ENCODE results near the gene SYP.
A peak's percentile ranks its signal among the peaks of the same experiment; 100 is the strongest.

SYP gene

DNA sequence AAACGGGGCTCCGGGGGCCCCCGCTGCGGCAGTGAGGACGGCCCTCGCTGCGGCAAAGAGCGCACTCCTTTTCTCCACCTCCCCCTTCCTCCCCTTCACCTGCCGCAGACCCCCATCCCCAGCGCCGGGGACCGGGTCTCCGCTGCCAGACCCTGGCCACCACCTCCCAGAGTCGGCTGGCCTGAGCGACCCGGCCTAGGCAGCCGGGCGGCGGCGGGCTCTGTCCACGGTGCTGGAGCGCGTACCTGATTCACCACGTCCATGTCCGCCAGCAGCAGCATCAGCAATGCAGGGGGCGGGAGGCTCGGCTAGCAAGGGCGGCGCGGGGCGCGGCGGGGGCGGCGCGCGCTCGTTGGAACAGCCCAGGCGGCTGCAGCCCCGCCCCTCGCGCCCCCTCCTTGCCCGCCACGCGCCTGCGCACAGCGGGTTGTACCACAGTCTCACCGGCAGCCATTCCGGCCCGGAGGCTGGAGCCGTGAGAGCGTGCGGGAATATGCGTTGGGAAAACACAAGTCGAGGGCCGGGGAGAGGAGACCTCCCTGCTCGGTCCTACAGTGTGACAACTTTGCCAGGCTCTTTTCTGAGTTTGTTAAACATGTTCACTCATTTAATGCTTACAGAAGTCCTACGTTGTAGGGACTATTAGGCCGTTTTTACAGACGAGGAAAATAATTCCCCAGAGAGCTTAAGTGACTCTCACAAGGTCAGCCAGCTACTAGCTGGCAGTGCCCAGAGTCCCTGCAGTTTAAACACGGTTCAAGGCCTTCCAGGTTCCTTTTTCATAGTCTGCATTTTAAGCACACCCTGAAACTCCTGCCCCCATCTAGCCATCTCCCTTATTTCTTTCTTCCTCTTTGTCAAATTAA lies at the start of gene SYP:
TSS of gene SYP (minus strand) at position 288 of the 866 bp plus-strand sequence. CDS start at position 281, 7 bp downstream.
- DNase-seq = peak; percentile 84

DNA sequence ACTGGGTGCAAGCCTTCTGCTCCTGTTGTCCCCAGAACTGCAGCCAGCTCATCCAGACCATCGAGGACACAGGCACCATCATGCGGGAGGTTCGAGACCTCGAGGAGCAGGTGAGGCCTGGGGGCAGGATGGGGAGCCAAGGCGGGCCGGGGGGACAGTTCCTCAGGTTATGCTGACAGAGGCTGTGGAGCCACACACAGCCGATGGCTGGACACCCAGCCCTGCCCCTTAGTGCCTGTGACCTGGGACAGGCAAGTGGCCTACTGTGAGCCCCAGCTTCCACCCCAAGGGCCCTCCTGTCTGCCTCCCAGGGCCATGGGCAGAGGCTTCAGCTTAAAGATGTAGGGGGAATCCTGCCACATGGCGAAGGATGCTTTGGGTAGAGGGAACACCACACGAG lies 49.6 kb upstream of the SYP start:
- DNase-seq = no peak

DNA sequence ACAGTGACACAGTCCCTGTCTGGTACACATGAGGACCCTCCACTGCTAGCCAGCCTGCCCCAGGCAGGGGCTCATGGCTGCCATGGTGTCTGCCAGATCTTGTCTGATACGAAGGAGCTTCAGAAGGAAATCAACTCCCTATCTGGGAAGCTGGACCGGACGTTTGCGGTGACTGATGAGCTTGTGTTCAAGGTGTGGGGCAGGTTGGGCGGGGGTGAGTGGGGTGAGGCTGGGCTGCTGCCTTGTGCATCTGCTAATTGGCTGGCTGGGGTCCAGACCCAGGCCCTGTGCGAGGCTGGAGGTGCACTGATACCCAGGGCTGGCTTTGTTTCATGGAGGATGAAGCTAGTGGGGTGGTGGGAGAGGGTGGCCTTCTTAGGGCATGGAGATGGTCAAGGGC lies 49.1 kb upstream of the SYP start:
- DNase-seq = no peak

DNA sequence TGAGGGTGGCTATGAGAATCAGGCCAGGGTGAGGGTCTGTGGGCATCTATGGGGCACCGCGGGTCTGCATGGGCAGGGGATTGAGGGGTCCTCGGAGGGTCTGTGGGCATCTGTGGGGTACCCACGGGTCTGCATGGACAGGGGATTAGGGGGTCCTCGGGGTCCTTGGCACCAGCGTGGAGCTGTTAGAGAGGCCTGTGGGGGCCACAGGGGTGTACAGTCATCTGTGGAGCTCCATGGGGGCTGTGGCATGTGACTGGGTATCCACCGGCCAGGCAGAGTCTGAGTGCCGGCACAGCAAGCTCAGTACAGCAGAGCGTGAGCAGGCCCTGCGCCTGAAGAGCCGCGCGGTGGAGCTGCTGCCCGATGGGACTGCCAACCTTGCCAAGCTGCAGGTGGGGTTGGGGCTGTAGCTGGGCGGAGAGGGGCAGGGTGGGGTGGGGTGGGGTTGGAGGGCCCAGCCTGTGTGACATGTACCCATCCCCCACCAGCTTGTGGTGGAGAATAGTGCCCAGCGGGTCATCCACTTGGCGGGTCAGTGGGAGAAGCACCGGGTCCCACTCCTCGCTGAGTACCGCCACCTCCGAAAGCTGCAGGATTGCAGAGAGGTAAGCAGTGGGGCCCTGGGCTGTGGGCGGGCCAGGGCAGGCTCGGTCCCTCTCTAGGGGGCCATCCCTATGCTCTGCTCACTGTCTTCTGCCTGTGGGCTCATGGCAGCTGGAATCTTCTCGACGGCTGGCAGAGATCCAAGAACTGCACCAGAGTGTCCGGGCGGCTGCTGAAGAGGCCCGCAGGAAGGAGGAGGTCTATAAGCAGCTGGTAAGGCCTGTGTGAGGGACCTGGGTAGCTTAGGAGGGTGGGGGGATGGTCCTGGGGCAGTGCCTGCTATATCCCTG lies 48.2 kb upstream of the SYP start:
- no peak for DNase-seq

DNA sequence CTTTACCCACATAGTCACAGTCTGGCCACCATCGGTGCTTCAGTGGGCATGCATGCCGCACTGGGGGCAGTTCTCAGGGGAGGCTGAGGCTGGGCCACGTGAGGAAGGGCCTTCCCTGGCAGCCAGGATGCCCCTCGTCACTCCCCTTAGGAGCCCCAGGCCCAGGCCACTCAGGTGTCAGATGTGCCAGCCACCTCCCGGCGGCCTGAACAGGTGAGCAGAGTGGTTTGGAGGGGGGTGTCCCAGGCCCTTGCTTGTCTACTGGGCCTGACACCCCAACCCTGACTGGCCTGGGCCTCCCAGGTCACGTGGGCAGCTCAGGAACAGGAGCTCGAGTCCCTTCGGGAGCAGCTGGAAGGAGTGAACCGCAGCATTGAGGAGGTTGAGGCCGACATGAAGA lies 47.4 kb upstream of the SYP start:
- no peak for DNase-seq

DNA sequence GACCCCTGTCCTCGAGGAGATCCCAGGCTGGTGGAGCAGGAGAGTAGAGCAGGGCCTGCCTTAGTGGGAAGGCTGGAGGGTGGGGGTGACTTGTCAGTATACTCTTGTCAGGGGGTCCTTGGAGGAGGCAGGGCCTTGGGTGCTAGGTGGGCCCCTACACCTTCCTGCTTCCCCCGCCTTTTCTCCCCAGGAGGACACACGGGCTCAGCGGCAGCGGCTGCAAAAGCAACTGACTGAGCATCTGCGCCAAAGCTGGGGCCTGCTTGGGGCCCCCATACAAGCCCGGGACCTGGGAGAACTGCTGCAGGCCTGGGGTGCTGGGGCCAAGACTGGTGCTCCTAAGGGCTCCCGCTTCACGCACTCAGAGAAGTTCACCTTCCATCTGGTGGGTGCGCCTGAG lies 46.5 kb upstream of the SYP start:
- DNase-seq = no peak

DNA sequence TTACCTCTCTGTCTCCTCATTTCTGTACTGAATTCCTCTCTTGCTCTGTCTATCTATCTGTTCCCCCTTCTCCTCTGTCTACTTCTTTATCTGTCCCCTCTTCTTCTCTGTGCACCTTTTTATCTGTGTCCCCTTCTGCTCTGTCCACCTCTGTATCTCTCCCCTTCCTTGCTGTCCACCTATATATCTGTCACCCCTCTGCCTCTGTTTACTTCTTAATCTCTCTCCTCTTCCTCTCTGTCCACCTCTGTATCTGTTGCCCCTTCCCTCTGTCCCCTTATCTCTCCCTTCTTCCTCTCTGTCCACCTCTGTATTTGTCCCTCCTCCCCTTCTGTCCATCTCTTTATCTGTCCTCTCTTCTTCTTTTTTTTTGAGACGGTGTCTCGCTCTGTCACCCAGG lies 44.2 kb upstream of the SYP start:
- no peak for DNase-seq

DNA sequence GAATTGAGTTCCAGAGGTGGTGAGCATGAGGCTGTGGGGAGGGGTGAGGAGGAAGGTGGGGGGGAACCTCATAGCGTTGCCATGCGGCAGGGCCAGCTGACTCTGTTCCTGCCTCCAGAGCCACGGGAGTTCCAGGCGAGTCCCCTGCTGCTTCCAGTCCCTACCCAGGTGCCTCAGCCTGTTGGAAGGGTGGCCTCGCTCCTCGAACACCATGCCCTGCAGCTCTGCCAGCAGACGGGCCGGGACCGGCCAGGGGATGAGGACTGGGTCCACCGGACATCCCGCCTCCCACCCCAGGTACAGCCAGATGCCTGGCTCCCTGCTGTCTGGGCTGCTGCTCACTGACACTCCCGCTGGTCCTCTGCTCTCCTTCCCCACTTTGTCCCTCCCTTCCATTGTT lies 43.2 kb upstream of the SYP start:
- no peak for DNase-seq

DNA sequence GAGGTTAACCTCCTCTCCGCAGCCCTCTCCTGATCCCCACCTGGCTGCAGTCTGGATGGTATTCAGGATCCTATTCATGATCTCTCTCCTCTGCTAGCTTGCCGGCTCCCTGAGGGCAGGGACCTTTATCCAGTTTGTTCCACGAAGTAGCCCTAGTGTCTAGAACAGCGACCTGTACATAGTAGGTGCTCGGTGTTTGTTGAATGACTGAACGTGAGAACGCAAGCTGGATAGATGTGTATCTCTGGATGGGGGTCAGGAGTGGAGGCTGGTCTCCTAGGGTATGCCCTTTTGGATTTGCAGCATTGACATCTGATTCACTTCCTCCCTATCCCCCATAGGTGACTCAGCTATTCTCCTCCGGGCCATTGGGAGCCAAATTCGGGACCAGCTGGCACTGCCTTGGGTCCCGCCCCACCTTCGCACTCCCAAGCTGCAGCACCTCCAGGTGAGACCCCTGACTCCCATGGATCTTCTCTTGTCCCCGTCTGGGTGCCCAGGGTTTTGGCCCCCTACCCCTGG lies 42.6 kb upstream of the SYP start:
- no peak for DNase-seq

DNA sequence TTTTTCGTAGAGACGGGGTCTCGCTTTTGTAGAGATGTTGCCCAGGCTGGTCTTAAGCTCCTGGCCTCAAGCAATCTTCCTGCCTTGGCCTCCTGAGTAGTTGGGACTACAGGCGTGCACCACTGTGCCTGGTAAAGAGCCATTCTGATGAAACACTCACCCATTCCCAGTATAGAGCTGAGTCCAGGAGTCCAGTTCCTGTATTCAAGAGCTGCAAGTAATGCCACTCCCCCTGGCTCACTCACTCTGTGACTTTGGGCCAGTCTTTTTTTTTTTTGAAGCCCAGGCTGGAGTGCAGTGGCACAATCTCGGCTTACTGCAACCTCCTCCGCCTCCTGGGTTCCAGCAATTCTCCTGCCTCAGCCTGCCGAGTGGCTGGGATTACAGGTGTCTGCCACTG lies 38.7 kb upstream of the SYP start:
- no peak for DNase-seq

DNA sequence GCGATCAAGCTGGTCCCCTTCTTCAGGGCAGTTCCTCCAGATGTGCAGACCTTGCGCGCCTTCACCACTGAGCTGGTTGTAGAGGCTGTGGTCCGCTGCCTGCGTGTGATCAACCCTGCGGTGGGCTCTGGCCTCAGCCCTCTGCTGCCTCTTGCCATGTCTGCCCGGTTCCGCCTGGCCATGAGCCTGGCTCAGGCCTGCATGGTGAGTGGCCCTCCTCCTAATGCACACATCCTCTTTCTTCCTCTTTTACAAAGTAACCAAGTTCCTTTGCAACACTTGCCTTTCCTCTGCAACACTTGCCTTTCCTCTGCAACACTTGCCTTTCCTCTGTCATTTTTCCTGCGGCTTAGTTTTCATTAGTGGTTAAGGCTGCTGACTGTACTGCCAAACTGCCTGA lies 37.1 kb upstream of the SYP start:
- DNase-seq = no peak

DNA sequence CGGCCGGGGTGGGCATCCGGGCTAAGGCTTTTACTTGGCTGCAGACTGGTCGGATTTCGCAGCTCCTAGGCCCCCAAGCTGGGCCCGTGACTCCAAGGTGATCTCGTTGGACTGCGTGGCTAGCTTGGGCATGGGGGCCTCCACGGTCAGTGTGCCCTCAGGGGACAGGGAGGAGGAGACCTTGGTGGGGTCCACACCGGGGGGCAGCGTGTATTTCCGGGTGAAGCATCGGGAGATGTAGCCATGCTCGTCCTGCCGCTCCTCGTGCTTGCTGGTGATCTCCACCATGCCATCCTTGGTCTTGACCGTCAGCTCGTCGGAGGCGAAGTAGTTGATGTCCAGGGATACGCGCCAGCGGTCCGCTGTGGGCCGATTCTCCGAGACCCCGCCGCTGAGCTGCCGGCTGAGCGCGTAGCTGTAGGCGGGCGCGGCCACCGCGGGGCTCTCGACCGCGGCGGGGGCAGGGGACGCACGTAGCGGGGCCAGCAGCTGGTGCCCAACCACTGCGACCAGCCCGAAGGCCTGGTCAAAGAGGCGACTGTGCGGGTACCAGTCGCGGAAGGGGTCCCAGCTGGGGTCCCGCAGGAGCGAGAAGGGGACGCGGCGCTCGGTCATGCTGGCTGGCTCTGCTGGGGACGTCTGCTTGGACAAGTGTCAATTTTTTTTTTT lies 34.0 kb upstream of the SYP start:
- no peak for DNase-seq

DNA sequence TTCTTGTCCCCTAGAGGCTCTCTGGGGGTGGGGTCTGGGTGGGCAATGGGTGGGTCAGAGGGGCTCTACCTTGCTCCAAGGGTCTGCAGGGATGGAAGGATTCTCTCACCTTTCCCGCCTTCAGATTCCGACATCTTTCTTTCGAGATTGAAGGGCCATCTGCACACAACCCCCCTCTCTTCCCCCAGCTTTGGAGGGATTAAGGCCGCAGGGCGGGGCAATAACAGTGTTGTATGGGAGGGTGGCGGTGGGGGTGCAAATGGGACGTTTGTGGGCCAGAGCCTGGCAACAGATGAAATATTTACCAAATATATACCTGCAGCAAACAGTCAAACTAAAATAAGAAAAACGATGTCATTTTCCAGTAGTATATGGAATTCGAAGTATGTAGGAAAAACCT lies 33.2 kb upstream of the SYP start, which contains the start of gene CACNA1F:
TSS of gene CACNA1F (minus strand) at position 165 of the 400 bp plus-strand sequence. CDS start at position 134, 31 bp downstream.
- DNase-seq = no peak

DNA sequence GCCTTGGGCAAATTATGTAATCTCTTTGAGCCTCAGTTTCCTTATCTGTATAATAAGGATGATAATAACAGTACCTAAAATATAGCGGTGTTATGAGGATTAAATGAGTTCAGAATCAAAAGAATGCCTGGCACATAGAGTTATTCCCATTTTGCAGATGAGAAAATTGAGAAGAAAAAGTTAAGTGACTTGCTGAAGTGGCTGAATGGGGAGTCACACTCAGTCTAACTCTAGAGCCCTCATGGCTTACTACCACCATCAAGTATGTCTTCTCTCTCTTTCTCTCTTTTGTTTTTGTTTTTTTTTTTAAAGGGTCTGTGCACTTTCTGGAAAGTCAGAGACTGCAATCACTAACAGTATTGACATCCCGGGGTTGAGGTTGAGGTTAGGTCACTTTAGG lies 32.5 kb upstream of the SYP start:
- DNase-seq = no peak

DNA sequence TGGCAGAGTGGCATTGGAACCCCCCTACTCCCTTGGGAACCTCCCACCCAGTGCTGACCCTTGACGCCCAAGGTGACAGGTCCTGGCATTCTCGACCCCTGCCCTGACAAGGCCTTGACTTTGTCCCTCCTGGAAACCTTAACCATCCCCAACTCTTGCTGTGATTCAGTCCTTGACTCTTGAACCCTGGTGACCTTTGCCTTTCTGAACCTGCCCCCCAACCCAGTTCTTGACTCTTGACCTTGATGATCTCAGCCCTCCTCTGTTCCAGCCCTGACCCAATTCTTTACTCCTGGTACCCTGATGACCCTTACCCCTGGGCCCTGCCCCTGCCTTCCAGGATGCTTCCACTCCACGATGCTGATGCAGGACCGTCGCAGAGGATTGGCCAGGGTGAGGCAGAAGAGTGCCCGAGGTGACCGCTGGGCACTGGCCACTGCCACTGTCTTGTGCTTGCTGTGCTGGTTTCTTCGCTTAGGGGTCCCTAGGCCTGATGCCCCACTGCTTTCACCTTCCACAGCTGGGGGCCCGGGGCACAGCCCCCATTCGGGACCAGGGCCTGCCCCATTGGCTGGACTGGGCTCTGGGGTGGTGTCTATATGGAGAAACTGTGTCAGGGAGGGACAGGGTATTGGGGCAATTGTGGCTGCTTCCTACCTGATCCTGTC lies 31.5 kb upstream of the SYP start:
- no peak for DNase-seq

DNA sequence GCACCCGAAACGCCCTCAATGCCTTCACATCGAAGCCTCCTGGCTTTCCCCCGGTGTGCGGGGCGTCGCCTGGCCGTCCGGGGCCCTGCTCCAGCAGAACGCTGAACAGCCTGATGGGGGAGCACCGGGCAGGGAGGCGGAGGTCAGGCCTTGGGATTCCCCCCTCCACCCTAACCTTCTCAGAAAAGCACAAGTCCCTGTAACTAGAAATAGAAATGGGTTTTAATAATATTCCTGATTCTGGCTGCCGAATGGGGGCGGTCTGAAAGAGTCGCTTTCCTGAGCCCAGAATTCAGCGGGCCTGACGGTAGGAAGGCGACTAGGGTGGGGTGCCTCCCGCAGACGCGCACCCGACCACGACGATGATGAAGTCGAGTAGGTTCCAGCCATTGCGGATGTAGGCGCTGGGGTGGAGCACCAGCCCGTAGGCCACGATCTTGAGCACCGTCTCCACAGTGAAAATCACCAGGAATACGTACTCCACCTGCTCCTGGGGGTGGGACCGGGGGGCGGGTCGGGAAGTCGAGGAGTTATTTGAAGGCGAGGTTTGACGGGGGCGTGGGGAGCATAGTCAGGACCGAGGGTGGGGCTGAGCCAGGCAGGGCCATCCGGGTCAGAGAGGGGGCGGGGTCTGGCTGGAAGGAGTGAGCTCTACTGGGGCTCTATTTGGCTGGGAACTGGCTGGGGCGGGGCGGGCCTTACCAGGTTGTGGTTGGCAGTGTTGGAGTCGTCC lies 30.7 kb upstream of the SYP start:
- peak; percentile 46 for DNase-seq

DNA sequence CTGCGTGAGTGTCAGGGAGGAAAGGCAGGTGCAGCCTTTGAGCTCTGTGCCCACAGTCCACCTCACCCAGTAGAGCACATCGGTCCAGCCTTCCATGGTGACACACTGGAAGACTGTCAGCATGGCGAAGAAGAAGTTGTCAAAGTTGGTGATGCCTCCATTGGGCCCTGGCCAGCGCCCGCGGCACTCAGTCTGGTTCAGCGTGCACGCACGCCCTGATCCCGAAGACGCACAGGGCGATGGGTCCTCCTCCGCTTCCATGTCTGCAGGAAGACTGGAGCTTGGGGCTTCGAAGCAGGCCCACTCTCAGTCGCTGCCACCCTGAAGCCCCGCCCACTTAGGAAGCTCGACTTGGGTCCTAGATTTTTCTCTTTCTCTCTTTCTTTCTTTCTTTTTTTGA lies 28.2 kb upstream of the SYP start:
- DNase-seq = no peak

DNA sequence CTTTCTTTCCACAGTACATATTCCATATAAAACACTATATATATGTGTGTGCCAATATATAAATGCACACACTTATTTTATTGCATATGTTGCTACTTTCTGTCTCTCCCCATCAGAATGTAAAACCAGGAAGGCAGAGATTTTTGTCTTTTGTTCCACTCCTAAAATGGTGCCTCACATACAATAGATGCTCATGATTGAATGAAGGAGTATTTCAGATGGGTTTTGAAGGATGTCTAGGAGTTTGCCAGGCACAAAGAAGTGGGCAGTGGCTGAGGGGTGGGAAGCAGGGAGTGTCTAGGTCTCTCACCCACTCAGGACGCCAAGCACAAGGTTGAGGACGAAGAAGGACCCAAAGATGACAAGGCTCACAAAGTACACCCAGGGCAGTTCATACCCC lies 27.7 kb upstream of the SYP start:
- DNase-seq = no peak

DNA sequence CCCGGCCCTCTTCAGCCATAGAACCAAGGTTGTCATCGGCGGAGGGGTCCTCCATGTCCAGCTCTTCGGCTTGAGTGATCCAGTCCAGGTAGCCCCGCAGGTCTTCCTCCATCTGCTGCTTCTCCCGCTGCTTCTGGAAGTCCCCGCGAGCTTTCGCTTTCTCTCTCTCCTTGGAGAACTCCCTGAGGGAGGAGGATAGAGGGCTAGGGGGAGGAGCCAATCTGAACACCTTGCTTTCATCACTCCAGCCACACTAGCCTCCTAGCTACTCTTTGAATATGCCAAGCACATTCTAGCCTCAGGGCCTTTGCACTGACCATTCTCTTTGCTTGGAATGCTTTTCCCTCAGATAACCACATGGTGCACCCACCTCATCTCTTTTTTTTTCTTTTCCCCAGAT lies 27.0 kb upstream of the SYP start:
- no peak for DNase-seq

DNA sequence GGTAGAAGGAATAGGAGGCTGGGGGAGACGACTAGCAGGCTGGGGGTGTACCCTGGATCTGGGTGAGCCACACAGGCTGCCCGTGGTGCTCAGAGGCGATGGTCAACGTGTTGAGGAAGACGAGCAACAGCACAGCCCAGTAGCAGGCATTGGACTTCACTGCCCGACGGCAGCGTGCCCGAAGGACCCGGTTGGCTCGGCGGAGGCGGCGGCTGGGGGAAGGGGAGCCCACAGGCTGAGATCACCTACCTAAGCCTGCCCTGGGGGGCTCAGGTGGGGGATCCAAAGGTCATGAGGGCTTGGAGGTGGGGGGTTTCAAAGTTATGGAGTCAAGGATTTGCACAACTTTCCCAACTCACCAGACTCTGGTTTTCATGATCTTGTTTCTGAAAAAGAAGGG lies 25.9 kb upstream of the SYP start:
- DNase-seq = no peak

DNA sequence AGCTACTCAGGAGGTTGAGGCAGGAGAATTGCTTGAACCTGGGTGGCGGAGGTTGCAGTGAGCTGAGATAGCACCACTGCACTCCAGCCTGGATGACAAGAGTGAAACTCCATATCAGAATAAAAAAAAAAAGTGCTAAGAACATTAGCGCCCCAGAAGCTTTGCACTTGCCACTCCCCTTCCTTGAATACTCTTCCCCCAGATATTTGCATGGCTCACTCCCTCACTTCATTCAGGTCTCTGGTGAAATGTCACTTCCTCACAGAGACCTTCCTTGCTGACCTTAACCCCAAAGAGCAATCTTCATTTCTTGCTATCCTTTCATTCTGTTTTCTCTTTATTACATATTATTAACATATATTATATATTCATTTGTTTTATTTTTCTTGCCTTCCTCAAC lies 21.9 kb upstream of the SYP start:
- DNase-seq = no peak

DNA sequence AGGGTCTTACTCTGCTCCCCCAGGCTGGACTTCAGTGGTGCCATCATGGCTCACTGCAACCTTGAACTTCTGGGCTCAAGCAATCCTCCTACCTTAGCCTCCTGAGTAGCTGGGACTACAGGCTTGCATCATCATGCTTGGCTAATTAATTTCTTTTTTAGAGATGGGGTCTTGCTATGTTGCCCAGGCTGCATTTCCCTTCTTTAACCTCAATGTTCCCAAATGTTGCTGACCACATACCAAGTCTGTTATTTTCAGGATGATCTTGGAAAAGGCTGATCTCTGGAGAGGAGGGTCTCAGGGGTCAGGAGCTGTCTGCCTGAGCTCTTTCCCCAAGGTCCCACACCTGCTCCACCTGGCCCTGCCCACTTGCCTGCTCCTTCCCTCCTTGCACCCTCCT lies 20.1 kb upstream of the SYP start:
- no peak for DNase-seq
